HG03442 (cell line): ENCODE measurements around the gene SRGAP1.
"Not testable (repeated sequence)": the region's sequence is repeated elsewhere in the genome, so short reads cannot be mapped to it uniquely, and the experiment has no call there.

ENCODE experiments used
- ATAC-seq: cut with Tn5 transposase; IDR thresholded peaks from one replicate; pipeline ENCODE4 v1.9.1; 2021; ENCODE audit warnings: mild to moderate bottlenecking, moderate library complexity; ENCODE audit not compliant: unreplicated experiment

Gene SRGAP1

DNA sequence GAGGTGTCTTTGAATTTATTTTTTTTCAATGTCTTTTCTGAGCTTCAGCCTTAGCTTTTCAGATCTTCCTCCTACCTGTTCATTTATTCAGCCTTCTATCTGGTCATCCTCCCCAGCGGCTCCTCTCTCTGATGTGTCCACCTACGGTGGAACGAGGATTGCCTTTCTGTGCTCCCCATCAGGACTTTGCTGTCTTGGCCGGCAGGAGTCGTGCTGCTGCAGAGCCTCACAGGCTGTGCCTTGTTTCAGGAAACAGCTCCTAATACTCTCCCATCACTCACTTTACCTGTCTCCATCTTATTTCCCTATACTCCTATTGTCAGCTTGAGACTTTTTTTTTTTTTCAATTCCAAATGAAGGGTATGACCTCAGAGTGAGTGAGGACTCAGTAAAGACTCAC is 300.7 kb downstream of the SRGAP1 start:
- no peak for ATAC-seq

DNA sequence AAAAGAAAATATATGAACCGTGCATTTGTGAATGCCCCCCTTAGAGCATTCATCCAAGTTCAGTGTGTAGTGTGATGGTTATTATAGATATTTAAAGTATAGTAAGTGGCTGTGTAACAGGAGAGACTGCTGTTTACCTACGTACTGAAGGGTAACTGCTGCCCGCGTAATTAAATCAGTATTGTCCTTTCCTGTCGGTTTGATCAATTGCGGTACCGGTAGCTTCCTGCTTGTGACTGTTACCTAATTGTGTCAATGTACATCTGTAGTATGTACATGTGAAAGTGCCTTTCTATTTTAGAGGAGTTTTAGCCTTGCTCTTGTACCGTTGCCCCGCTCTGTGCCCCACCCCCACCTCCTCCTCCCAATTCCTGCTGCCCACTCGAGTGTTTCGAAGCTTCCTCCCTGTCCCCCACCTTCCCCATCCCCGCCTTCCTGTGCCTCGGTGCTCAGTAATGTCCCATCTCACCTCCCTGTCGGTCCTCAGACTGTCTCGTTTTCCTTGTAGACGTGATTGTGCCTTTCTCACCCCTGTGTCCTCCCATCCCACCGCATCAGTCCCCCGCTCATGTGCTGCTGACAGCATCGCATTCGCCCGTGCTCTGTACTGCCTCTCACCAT is 302.6 kb downstream of the SRGAP1 start:
- no peak for ATAC-seq

DNA sequence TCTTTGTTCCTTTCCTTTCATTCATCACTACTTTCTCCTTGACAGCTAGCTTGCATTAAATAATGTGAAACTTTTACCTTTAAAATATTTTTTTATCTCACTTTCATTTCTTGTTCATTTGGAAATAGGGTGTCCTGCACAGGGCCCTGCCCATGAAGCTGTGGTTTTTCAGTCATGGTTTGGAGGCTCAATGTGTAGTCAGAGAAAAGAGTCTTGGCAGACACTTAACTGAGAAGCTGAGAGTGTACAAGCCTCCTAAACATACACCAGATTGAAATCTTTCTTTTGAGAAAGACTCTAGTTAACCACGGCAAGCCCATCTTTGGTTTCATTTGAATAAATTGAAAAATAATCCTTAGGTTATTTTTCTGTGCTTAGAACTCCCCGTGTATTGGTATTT is 303.4 kb downstream of the SRGAP1 start:
- no peak for ATAC-seq

DNA sequence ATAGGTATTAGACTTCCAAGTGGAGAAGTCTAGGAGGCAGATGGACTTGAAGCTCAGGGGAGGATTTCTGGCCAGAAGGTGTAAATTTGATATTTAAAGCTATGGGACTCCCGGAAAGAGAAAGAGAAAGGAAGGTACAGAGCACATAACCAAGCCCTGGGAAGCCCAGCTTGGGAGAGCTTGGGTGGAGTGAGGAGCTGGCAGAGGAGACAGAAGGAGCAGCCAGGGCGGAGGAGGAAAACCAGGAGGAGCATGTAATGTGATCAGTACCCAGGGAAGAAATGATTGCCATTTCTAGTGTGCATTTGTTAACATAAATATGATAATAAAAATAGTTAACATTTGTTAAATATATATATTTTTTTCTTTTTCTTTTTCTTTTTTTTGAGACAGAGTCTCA is 310.2 kb downstream of the SRGAP1 start:
- no peak for ATAC-seq

DNA sequence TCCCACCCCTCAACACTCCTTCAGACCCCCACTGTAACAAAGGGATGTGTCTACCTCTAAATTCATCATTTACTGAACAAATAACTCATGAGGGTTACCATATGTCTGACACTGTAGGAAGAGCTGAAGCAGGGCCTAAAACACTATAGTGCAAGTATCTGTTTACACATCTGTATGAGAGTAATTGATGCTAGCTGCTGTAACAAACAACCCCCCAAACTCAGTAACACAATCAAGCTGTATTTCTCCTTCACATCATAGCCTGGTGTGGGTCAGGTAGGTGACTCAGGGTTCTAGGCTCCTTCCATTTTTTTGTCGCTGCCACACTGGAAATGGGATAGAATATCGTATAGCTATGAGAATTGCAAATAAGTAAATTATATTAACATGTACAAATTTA is 312.6 kb downstream of the SRGAP1 start:
- ATAC-seq = no peak

DNA sequence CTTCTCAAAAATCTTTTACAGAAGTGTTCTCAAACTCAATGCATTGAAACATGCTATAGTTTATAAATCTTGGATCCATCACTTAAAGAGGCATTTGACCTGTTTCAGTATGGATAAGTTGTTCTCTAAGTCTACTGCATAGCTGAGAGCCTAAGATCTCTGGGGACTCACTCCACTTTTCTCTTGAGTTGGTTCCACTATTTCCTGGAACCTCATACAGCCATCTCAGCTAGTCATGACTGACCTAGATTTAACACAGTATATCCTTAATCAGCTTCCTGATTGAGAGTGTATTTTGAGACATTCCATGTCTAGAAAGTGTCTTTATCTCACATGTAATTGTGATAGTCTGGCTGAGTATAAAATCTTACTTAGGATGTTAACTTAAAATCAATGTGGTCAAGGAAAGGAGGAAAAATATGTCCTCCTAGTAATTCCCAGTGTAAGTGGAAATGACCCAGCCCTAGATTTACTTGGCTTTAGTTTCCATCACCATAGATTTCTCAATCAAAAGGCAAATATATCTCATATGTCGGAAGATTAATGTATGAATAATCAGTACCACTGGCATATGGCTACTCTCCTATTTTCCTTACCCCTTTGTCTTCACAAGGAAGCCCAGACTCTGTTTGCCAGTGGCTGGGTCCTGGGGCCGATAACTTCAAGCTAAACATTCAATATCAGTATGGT is 315.7 kb downstream of the SRGAP1 start:
- ATAC-seq = no peak

DNA sequence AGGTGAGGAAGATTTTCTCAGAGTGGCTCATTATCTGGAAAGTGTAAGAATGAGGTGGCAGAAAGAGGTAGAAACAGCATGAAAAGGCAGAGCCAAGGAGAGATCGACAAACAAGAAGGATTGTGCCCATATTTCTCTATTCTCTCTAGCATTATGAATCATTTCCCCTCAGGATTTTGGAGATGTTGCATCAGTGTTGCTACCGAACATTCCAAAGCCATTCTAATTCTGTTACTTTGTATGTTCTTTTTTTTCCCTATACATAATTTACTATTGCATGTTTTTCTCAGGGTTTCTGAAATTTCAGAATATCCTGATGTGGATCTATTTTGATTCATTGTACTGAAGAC is 316.2 kb downstream of the SRGAP1 start:
- no peak for ATAC-seq

GRCh38 chr12:64166606-64167005 is 322.1 kb downstream of the SRGAP1 start:
- not testable (repeated sequence) for ATAC-seq

DNA sequence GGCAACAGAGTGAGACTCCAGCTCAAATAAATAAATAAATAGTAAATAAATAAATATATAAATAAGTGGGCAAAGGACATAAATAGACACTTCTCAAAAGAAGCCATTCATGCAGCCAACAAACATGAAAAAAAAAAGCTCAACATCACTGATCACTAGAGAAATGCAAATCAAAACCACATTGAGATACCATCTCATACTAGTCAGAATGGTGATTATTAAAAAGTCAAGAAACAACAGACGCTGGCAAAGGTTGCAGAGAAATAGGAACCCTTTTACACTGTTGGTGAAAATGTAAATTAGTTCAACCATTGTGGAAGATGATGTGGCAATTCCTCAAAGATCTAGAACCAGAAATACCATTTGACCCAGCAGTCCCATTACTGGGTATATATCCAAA is 322.5 kb downstream of the SRGAP1 start:
- not testable (repeated sequence) for ATAC-seq

GRCh38 chr12:64170024-64170423 is 325.5 kb downstream of the SRGAP1 start:
- ATAC-seq = no peak

DNA sequence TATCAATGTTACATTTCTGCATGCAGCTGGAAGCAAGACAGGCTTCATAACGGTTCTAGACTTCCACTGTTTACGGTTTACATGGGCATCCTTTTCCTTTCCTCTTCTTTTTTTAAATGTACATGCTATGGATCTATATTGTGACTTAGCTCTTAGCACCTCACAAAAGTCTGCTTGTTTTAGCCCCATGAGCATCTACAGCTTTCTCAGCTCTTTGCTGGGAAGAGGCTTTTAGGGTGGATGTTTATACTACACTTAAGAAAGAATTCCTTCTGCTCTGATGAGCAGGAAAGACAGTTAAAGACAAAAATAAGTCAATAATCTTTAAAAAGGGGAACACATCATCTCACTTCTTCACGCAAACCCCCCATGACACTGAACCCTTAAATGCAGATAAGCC is 326.2 kb downstream of the SRGAP1 start:
- no peak for ATAC-seq

DNA sequence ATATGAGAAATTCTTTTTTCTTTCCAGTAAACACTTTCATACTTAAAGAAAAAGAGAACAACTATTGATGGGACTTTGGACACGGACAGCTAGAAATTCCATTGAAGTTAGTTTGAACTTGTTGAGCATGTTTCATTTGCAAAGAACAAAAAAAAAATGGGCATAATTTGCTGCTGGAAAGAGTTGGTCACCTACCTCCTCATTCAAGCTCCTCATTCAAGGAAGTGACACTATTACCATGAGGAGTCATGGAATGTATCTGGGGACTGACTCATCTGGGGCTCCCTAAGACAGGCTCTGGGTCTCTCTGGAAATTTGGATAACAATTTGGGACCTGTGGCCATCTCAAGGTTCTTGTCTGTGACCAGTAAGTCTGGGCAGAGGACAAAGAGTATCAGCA is 327.2 kb downstream of the SRGAP1 start:
- ATAC-seq = no peak

- no peak for ATAC-seq
Observed at GRCh38 chr12:64172143-64172970, 327.9 kb downstream of the SRGAP1 start.

DNA sequence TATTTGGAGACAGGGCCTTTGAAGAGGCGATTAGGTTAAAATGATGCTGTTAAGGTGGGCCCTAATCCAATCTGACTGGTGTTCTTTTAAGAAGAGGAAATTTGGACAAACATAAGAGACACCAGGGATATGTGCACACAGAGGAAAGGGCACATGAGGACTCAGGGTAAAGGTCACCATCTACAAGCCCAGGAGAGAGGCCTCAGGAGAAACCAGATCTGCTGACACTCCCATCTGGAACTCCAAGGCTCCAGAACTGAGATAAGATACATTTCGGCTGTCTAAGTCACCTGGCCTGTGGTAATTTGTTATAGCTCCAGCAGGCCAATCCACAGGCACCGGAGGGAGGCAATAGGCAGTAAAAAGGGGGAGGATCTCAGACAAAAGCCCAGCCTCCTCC is 329.0 kb downstream of the SRGAP1 start:
- no peak for ATAC-seq

DNA sequence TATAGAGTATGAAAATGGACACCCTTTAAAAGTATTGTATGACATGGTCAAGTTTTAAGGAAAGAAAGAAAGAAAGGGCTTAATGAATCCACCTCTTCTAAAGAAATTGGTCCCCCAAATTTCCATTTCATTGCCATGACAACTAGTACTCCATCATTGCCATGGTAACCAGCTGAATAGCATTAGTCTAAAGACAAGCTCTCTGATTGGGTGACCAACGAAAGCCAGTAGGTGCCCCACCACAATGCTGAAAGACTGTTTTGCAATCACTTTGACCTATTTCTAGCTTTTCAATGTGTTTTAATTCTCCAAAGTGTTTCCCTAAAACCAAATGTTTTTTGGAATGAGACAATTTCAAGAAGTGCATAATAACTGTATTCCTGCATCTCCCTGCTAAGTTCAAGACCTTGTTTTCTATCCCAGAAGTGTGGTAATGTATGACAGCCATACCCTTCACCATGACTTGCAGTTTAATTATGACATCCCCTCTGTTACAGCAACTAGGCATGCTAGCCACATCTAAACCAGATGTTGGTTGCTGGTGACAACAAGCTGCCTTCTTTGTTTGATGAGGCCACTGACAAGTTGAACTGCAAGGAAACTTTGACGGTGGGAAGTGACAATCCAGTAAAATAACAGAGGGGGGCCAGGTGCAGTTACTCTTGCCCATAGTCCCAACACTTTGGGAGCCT is 330.9 kb downstream of the SRGAP1 start:
- ATAC-seq = no peak

GRCh38 chr12:64177001-64177400 is 332.5 kb downstream of the SRGAP1 start:
- ATAC-seq = no peak

GRCh38 chr12:64178122-64178521 is 333.6 kb downstream of the SRGAP1 start:
- ATAC-seq = no peak

DNA sequence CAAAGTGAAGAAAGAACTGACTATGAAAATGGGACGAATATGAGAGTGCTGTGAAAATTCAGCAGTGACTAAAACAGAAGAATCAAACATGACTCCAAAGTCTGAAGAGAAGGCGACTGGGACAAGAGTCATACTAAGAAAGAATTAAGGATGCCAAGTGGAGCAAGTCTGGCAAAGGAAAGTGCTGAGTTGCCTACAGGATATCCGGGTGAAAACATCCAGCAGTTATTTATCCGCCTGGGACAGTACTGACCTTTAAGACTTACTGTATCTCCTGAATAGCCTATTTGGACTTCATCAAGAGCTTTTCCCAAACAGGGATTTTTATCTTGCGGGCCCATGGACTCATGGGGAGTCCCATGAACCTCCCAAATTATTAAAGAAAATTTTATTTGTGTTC is 336.5 kb downstream of the SRGAP1 start:
- ATAC-seq = no peak

DNA sequence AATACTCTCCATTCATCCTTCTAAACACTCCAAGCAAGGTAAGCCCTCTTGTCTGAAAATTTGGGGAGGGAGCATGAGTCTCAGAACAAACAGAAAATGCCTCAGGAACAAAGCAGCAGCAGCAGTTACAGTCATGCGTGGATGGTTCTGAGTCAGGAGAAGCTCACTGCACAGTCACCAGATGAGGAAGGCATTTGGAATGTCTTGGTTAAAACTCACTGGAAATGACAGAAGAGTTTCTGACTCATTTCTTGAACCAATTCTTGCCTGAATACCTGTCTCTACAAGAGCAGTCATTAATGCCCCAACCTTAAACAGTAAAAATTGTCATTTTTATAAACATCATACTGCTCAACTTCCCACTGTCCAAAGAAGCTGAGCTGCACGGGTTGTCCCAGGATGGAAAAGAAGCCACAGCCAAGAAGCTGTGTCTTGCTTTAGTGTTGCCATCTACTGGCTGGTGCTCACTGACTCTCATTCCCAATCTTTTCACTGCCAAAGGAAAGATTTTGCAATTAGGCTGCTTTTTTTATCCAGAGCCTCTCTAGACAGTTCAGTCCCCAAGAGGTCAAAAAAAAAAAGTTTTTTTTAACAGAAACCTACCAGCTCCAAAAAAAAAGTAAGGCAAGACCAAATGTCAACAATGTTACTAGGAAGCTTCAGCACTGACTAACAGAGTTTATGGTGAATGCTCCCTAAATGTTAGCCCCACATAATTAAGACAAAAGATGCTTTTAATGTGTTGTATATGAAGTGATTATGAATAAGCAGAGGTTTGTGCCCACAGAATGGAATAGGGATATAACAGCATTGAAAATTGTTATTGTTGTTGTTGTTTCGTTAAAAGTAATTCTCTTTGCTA is 337.2 kb downstream of the SRGAP1 start:
- ATAC-seq = no peak

DNA sequence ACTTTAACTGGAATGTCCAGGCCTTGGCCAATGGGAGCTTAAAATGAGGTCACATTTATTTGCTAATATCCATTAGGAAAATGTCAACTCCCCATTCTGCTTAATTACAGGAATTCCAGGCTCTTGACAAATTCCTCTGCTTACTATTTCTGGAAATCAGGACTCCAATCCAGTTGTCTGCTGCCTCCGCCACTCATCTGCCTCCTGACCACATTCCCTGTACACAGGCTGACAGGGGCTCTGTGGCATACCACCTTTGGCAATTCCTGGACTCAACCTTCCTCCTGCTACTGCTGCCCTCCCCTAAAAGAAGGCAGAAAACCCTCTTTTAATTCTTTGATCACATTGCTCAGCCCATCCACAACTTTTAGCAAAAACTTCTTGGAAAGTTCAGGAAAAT is 339.7 kb downstream of the SRGAP1 start:
- no peak for ATAC-seq

- peak; percentile 96 for ATAC-seq
Observed at GRCh38 chr12:64186789-64187188, 342.3 kb downstream of the SRGAP1 start.
